Right atrium auricular region (tissue), 2 donors: Measurements from ENCODE around the gene TLE2. TPM values are rescaled to one million over a fixed set of nuclear protein-coding genes. Genes with fewer than 3 reads are reported as not detected.

Source experiments
- DNase-seq: peaks from one replicate; pipeline ENCODE4 v3.0.0-alpha.2; 2019; ENCODE audit warnings: low spot score
- H3K27ac ChIP-seq, 2 donors: fragments of 200-600 bp; sonication (generic); 1 replicate in 1 of 2; 2 replicates in 1 of 2; pipeline ENCODE4 v1.5.1; 2016 to 2019
- H3K27me3 ChIP-seq, 2 donors: fragments of 200-600 bp; sonication (generic); one replicate each; pipeline versions ENCODE4 v1.5.1 to v1.6.0; 2017 to 2019
- H3K36me3 ChIP-seq: fragments of 200-600 bp; sonication (generic); one replicate; pipeline ENCODE4 v1.5.1; 2016
- H3K4me1 ChIP-seq, 2 donors: fragments of 200-600 bp; sonication (generic); one replicate each; pipeline versions ENCODE4 v1.5.1 to v1.6.0; 2017 to 2019
- H3K4me3 ChIP-seq, 2 donors: fragments of 200-600 bp; sonication (generic); 1 replicate in 1 of 2; 2 replicates in 1 of 2; pipeline ENCODE4 v1.5.1; 2017 to 2019; ENCODE audit warnings: mild to moderate bottlenecking in 1 of 2, moderate library complexity in 1 of 2
- H3K9me3 ChIP-seq, 2 donors: fragments of 200-600 bp; sonication (generic); one replicate each; pipeline ENCODE4 v1.5.1; 2019
- CTCF ChIP-seq, 2 donors: fragments of 200-600 bp; sonication (generic); IDR thresholded peaks; one replicate each; pipeline ENCODE4 v1.5.1; 2019; ENCODE audit warnings: antibody characterized with exemption in 2 of 2
- total RNA-seq, 2 donors: library from RNA; depleted of rRNA; stranded (reverse); fragments of >200 nt; gene quantifications; one replicate each; pipeline ENCODE4 v1.1.0, GENCODE V29; 2016

Gene TLE2
- total RNA-seq, 2 donors from 2014 or later: 41.2 to 101 TPM

- H3K27me3 ChIP-seq: no peaks in the 10 kb centered on the region
- H3K36me3 ChIP-seq: no peaks in the 10 kb centered on the region
- no peak for TF ChIP-seq CTCF (IDR thresholded peaks at IDR 0.05)
- peaks cover 0 to 11% of the 10 kb centered on the region in 2 donors for H3K4me1 ChIP-seq
- no peaks in the 10 kb centered on the region for H3K9me3 ChIP-seq
- DNase-seq: no peak
- H3K4me3 ChIP-seq: no peak overlapping the region
- no peak overlapping the region for H3K27ac ChIP-seq
Observed at GRCh38 chr19:2988568-2988967, 40.5 kb downstream of the TLE2 start.

GRCh38 chr19:2987797-2988196, 41.3 kb downstream of the TLE2 start:
- H3K4me3 ChIP-seq: no peak overlapping the region
- H3K27ac ChIP-seq: no peak overlapping the region
- no peaks in the 10 kb centered on the region for H3K36me3 ChIP-seq
- H3K4me1 ChIP-seq: peaks cover 0 to 19% of the 10 kb centered on the region in 2 donors
- no peak for DNase-seq
- no peaks in the 10 kb centered on the region for H3K9me3 ChIP-seq
- no peaks in the 10 kb centered on the region for H3K27me3 ChIP-seq
- no peak for TF ChIP-seq CTCF (IDR thresholded peaks at IDR 0.05)

- Histone ChIP-seq H3K36me3 (no peaks in the 10 kb centered on the region), H3K4me3 (no peak overlapping the region), H3K27me3 (no peaks in the 10 kb centered on the region), H3K9me3 (no peaks in the 10 kb centered on the region), H3K4me1 (peaks cover 0 to 26% of the 10 kb centered on the region in 2 donors), H3K27ac (peak overlapping the region in 1 of 2 donors; percentile 15)
- no peak for TF ChIP-seq CTCF (IDR thresholded peaks at IDR 0.05)
- no peak for DNase-seq
Observed at GRCh38 chr19:2986951-2987524, 42.0 kb downstream of the TLE2 start.

- peak overlapping the region; percentile 83 to 85 for H3K27ac ChIP-seq
- DNase-seq: no peak
- no peaks in the 10 kb centered on the region for H3K27me3 ChIP-seq
- peaks cover 0 to 31% of the 10 kb centered on the region in 2 donors for H3K4me1 ChIP-seq
- TF ChIP-seq CTCF (IDR thresholded peaks at IDR 0.05): no peak
- no peaks in the 10 kb centered on the region for H3K9me3 ChIP-seq
- peak overlapping the region; percentile 31 to 47 for H3K4me3 ChIP-seq
- H3K36me3 ChIP-seq: no peaks in the 10 kb centered on the region
Observed at GRCh38 chr19:2984215-2984528, 44.9 kb downstream of the TLE2 start.

- TF ChIP-seq CTCF (IDR thresholded peaks at IDR 0.05): no peak
- no peaks in the 10 kb centered on the region for H3K27me3 ChIP-seq
Observed at GRCh38 chr19:2983351-2984214, 45.5 kb downstream of the TLE2 start.

More at GRCh38 chr19:2983351-2984214, 45.5 kb downstream of the TLE2 start:
- Histone ChIP-seq H3K9me3 (no peaks in the 10 kb centered on the region), H3K4me3 (peak overlapping the region; percentile 31 to 47), H3K27ac (peak overlapping the region; percentile 83 to 85), H3K4me1 (peaks cover 0 to 31% of the 10 kb centered on the region in 2 donors), H3K36me3 (no peaks in the 10 kb centered on the region)
- DNase-seq: peak; percentile 82
